SU-DHL-6 (cell line): ENCODE measurements around the gene TADA2A.

Experiments used
- H2AFZ ChIP-seq: fragments of 200-600 bp; sonication (generic); 2 replicates; pipeline ENCODE4 v1.6.1; 2014; ENCODE audit warnings: low read depth, mild to moderate bottlenecking, moderate library complexity, mixed read lengths, antibody characterized with exemption, low read length; ENCODE audit not compliant: severe bottlenecking
- H3F3A ChIP-seq: fragments of 200-600 bp; shearing (Covaris generic); 2 replicates; pipeline ENCODE4 v1.6.0; 2016; ENCODE audit warnings: antibody characterized with exemption, mild to moderate bottlenecking; ENCODE audit not compliant: insufficient read depth
- H3K27ac ChIP-seq: fragments of 200-600 bp; sonication (generic); 2 replicates; pipeline ENCODE4 v1.5.1; 2016; ENCODE audit warnings: low read depth, mild to moderate bottlenecking, low read length, moderate library complexity, mixed read lengths
- H3K27me3 ChIP-seq: fragments of 200-600 bp; sonication (generic), shearing (Covaris generic); 2 replicates; pipeline ENCODE4 v1.6.0; 2014; ENCODE audit warnings: mild to moderate bottlenecking, low read length
- H3K36me3 ChIP-seq: fragments of 200-600 bp; sonication (generic); 2 replicates; pipeline ENCODE4 v1.6.1; 2014; ENCODE audit warnings: mild to moderate bottlenecking, low read length, mixed read lengths
- H3K4me2 ChIP-seq: fragments of 300-600, 200-600 bp; shearing (Covaris generic), sonication (generic); 2 replicates; pipeline ENCODE4 v1.6.0; 2014; ENCODE audit warnings: low read length, low read depth, mild to moderate bottlenecking; ENCODE audit not compliant: poor library complexity, severe bottlenecking
- H3K4me3 ChIP-seq: fragments of 200-600 bp; sonication (generic); 2 replicates; pipeline ENCODE4 v1.5.1; 2014; ENCODE audit warnings: antibody characterized with exemption, low read length, mild to moderate bottlenecking, mixed read lengths; ENCODE audit not compliant: insufficient read depth, poor library complexity, severe bottlenecking
- H3K79me2 ChIP-seq: fragments of 200-600 bp; sonication (generic); 2 replicates; pipeline ENCODE4 v1.6.1; 2014; ENCODE audit warnings: mild to moderate bottlenecking, low read length, moderate library complexity; ENCODE audit not compliant: insufficient read depth
- H3K9ac ChIP-seq: fragments of 200-600 bp; sonication (generic); 2 replicates; pipeline ENCODE4 v1.7.0; 2014; ENCODE audit warnings: mild to moderate bottlenecking, low read length
- H3K9me2 ChIP-seq: fragments of 200-600 bp; sonication (generic); replicated peaks from 2 replicates; pipeline ENCODE4 v1.6.1; 2014; ENCODE audit warnings: low read length; ENCODE audit not compliant: insufficient read depth
- H3K9me3 ChIP-seq: fragments of 200-600 bp; sonication (generic); 2 replicates; pipeline ENCODE4 v1.6.1; 2014; ENCODE audit warnings: low read length, mixed read lengths; ENCODE audit not compliant: insufficient read depth
- H4K20me1 ChIP-seq: fragments of 200-600 bp; sonication (generic); 2 replicates; pipeline ENCODE4 v1.6.1; 2014; ENCODE audit warnings: low read depth, mild to moderate bottlenecking, antibody characterized with exemption, low read length, moderate library complexity, mixed read lengths
- CTCF ChIP-seq: fragments of 200-600 bp; sonication (generic); IDR thresholded peaks from one replicate; pipeline ENCODE4 v1.5.1; 2017; ENCODE audit warnings: antibody characterized with exemption, mild to moderate bottlenecking, low read length, moderate library complexity; ENCODE audit not compliant: insufficient read depth, poor library complexity, severe bottlenecking
- EZH2phosphoT487 ChIP-seq: fragments of 200-600 bp; sonication (generic), shearing (Covaris generic); conservative IDR thresholded peaks from 2 replicates; pipeline ENCODE4 v1.6.1; 2018; ENCODE audit warnings: mild to moderate bottlenecking, antibody characterized with exemption, low read length, moderate library complexity, mixed read lengths

Gene TADA2A

GRCh38 chr17:37483311-37484039 lies 76.8 kb downstream of the TADA2A start:
- Histone ChIP-seq H3K9me2 (no peaks in the 10 kb centered on the region), H2AFZ (no peak overlapping the region), H3K4me2 (no peak overlapping the region), H3K4me3 (no peak overlapping the region), H3K27me3 (no peaks in the 10 kb centered on the region), H3K27ac (no peak overlapping the region), H3K9ac (no peak overlapping the region), H4K20me1 (no peaks in the 10 kb centered on the region), H3K79me2 (no peaks in the 10 kb centered on the region), H3K9me3 (no peaks in the 10 kb centered on the region), H3F3A (peaks cover 19% of the 10 kb centered on the region; the same call in 1 of the 2 replicates), H3K36me3 (peaks cover 10% of the 10 kb centered on the region; the same call in 1 of the 2 replicates)
- TF ChIP-seq CTCF (no peak), EZH2phosphoT487 (no peak)

- peaks cover 8% of the 10 kb centered on the region for H3K79me2 ChIP-seq
- TF ChIP-seq CTCF: no peak
- TF ChIP-seq EZH2phosphoT487: no peak
- no peaks in the 10 kb centered on the region for H3K9me3 ChIP-seq
Measured at GRCh38 chr17:37485938-37486570, 79.4 kb downstream of the TADA2A start.

GRCh38 chr17:37488009-37488604 lies 81.4 kb downstream of the TADA2A start:
- H3F3A ChIP-seq: peaks cover 24% of the 10 kb centered on the region
- no peak for TF ChIP-seq CTCF
- no peak for TF ChIP-seq EZH2phosphoT487
- H3K9me2 ChIP-seq: no peaks in the 10 kb centered on the region
- no peaks in the 10 kb centered on the region for H3K27me3 ChIP-seq
- no peaks in the 10 kb centered on the region for H3K36me3 ChIP-seq
- no peak overlapping the region for H3K27ac ChIP-seq
- peaks cover 28% of the 10 kb centered on the region for H3K79me2 ChIP-seq
- peak overlapping the region; percentile 78 for H3K4me3 ChIP-seq
- peak overlapping the region; percentile 83 for H3K9ac ChIP-seq
- no peaks in the 10 kb centered on the region for H3K9me3 ChIP-seq
- peak overlapping the region; percentile 78 for H3K4me2 ChIP-seq
- H2AFZ ChIP-seq: peak overlapping the region; percentile 94
- peaks cover 3% of the 10 kb centered on the region; the same call in 1 of the 2 replicates for H4K20me1 ChIP-seq

More at GRCh38 chr17:37485938-37486570, 79.4 kb downstream of the TADA2A start:
- Histone ChIP-seq H4K20me1 (no peaks in the 10 kb centered on the region), H2AFZ (no peak overlapping the region), H3K9me2 (no peaks in the 10 kb centered on the region), H3K36me3 (no peaks in the 10 kb centered on the region), H3K4me2 (no peak overlapping the region), H3K27ac (no peak overlapping the region), H3K9ac (no peak overlapping the region), H3K4me3 (no peak overlapping the region), H3K27me3 (no peaks in the 10 kb centered on the region), H3F3A (peaks cover 21% of the 10 kb centered on the region)
